NCI-H2029 (cell line): ENCODE measurements around the gene LRRC38.

Experiments used
- DNase-seq: peaks from one replicate; lab custom pipeline; 2025; lab: John Stamatoyannopoulos, UW

LRRC38 gene

DNA sequence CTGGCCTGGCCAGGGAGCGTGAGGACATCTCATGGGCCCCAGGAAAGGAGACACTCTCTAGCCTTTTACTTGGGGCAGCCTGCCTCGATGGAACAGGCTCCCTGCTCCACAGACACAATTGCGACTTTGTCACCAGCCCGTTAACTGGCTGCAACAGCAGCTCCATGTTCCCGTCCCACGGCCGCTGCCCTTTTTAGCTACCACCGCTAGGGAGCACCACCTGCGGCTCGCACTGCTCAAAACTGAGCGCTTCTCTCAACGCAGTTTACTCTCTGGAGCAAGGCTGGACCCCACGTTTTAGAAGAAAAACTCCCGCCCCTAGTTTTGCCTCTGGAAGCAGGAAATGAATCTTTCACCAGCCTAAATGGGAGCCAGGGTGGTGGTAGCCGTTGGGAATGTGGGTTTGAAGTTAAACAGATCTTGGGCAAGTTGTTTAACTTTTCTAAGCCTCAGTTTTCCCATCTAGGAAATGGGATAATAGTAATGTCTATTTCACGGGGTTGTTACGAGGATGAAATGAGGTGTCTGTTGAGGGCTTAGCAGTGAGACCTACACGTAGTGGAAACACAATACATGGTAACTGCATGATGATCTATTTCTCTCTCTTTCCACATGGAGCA lies 3.5 kb upstream of the LRRC38 start:
- DNase-seq, result no peak

- DNase-seq, result no peak
Measured at GRCh38 chr1:13516606-13517005, 2.8 kb upstream of the LRRC38 start.

- no peak for DNase-seq
Measured at GRCh38 chr1:13514821-13515220, 1.0 kb upstream of the LRRC38 start.

- DNase-seq, result no peak
Measured at GRCh38 chr1:13513063-13513894, 524 bp downstream of the LRRC38 start.

DNA sequence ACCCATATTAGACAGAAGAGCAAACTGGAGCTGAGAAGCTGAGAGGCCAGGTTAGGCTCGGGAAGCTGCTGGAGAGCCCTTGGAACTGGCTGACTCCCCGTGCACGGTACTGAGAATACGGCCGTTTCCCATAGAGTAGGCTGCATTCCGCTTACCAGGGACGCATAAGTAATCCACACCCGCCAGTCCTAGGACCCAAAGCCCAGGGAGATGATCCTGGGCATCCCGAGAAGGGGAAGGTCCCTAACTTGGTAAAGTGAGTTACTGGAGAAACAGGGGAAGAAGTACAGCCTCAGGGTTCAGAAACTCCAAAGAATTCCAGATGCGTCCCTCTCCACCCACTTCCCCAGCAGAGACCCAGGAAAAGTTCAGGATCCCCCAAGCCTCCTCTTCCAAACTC lies 1.3 kb downstream of the LRRC38 start:
- no peak for DNase-seq

GRCh38 chr1:13510499-13510898 lies 3.3 kb downstream of the LRRC38 start:
- no peak for DNase-seq

- DNase-seq, result no peak
Measured at GRCh38 chr1:13507075-13507474, 6.7 kb downstream of the LRRC38 start.

DNA sequence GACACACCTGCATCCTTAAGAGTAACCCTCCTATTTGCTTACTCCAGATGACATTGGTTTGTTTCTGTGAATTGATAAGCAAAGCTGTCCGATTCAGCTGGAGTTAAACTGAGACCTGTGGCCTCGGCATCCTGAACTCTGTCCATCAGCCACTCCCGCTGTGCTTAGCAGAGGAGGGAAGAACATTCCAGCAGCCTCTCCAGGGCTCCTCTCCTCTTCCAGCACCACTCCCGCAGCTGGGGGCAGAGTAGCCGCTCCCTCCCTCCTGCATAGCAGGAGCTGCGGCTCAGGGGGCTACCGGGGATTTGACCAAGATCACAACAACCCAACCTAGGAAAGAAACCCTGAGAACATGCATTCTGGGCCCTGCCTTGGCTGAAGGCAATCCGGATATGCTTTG lies 8.8 kb downstream of the LRRC38 start:
- no peak for DNase-seq

- DNase-seq, result no peak
Measured at GRCh38 chr1:13500806-13501205, 13.0 kb downstream of the LRRC38 start.

GRCh38 chr1:13499422-13499821 lies 14.4 kb downstream of the LRRC38 start:
- no peak for DNase-seq

DNA sequence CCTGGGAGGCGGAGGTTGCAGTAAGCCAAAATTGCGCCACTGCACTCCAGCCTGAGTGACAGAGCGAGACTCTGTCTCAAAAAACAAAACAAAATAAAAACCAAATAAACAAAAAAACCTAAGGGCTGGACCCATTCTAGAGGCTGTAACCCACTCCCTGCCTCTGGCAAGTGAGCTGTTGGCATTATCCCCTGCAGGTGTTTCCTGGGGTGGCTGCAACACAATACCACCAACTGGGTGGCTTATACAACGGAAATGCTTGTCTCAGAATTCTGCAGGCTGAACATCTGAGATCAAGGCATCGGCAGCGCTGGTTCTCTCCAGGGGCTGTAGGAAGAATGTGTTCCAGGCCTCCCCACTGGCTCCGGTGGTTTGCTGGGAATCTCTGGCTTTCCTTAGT lies 15.2 kb downstream of the LRRC38 start:
- DNase-seq, result no peak

GRCh38 chr1:13495186-13495585 lies 18.6 kb downstream of the LRRC38 start:
- DNase-seq, result no peak

- DNase-seq, result no peak
Measured at GRCh38 chr1:13494712-13495111, 19.1 kb downstream of the LRRC38 start.

- no peak for DNase-seq
Measured at GRCh38 chr1:13494025-13494424, 19.8 kb downstream of the LRRC38 start.

- no peak for DNase-seq
Measured at GRCh38 chr1:13492711-13493110, 21.1 kb downstream of the LRRC38 start.

DNA sequence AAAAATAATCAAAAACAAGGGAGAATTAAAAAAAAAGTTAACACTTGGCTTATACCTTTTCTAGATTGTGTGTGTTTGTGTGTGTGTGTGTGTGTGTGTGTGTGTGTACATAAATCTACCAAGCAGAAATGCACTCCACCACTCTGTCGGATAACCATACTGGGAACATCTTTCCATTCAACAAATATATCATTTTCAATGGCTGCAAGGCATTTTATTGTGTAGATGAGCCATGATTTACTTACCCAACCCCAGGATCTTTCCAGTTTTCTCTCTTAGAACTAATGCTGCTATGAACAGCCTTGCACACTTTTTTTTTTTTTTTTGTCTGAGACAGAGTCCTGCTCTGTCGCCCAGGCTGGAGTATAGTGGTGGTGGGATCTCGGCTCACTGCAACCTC lies 25.8 kb downstream of the LRRC38 start:
- no peak for DNase-seq

DNA sequence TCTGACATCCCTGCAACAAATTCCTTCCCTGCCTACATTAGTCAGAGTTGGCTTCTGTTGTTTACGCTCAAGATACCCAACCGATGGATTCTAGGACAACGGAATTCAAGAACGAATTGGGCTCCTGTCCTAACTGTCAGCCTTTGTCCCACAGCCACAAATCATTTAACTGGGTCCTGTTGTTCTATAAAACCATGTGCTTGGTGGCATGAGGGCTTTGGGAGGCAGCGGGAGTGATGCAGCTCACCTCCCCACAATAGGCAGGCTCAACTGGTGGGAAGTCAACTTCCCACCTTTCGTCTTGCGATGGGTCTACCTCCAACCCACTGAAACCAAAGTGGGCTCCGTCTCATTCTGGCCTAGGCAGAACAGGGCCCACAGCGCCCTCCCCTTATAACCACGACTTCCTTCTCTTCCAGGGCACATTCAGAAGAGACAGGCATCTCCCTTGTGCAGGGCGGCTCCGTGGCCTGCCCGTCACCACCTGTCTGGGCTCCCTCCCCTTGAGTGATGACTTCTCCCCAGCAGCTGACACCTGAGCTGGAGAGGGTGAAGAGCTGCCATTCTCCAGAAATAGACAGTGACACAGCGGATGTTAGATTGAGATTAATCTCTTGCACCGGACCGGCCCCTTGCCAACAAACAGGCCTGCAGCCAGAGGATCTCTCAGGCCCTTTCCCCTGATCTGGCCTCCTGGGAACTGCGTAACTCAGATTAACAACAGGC lies 26.5 kb downstream of the LRRC38 start:
- peak; percentile 86 for DNase-seq

GRCh38 chr1:13483946-13484345 lies 29.9 kb downstream of the LRRC38 start:
- DNase-seq, result no peak

- DNase-seq, result no peak
Measured at GRCh38 chr1:13482600-13482999, 31.2 kb downstream of the LRRC38 start.

- no peak for DNase-seq
Measured at GRCh38 chr1:13479171-13479856, 34.5 kb downstream of the LRRC38 start.

DNA sequence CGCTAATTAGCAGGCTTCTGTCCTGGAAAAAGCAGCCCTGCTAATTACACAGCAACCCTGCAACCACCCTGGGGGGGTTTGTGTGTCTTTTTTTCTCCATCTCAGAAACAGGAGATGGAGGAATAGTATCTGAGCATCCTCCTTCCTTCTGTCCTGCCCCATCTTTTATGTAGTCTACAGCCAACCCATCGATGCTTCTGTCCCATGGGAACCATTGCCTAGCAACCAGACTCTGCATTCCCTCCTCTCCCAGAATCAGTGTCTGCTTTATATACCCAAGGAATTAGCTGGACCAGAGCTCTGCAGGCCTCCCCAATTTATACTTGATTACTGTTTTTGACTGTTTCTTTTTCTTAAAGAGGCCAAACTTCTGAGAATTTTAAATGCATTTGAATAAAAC lies 35.1 kb downstream of the LRRC38 start:
- DNase-seq, result no peak

DNA sequence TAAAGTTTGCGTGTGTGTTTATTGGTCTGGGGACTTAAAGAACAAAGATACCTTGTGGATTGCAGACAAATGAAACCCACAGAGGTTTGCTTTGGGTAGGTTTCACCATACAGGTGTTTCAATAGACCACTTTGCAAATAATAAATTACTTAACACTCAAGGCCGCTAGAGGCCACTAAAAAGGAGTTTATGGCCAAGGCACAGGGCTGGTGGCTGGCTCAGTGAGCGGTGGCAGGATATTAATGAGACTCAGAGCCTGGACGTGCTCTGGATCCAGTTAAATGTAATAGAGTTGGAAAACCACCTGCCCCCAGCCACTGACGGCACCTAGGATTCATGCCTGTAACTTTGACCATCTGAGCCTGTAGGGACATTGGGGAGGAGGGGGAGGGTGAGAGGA lies 44.5 kb downstream of the LRRC38 start:
- peak; percentile 49 for DNase-seq
